NCI-H1694 treated with DMSO at 0.1 percent for 48 hours (cell line): ENCODE data around the gene LGI2.
"Not testable (repeated sequence)": the region's sequence is repeated elsewhere in the genome, so short reads cannot be mapped to it uniquely, and the experiment has no call there.

Source experiments
- DNase-seq: peaks from one replicate; lab custom pipeline; 2025; lab: John Stamatoyannopoulos, UW

LGI2 gene, protein sequence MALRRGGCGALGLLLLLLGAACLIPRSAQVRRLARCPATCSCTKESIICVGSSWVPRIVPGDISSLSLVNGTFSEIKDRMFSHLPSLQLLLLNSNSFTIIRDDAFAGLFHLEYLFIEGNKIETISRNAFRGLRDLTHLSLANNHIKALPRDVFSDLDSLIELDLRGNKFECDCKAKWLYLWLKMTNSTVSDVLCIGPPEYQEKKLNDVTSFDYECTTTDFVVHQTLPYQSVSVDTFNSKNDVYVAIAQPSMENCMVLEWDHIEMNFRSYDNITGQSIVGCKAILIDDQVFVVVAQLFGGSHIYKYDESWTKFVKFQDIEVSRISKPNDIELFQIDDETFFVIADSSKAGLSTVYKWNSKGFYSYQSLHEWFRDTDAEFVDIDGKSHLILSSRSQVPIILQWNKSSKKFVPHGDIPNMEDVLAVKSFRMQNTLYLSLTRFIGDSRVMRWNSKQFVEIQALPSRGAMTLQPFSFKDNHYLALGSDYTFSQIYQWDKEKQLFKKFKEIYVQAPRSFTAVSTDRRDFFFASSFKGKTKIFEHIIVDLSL

DNA sequence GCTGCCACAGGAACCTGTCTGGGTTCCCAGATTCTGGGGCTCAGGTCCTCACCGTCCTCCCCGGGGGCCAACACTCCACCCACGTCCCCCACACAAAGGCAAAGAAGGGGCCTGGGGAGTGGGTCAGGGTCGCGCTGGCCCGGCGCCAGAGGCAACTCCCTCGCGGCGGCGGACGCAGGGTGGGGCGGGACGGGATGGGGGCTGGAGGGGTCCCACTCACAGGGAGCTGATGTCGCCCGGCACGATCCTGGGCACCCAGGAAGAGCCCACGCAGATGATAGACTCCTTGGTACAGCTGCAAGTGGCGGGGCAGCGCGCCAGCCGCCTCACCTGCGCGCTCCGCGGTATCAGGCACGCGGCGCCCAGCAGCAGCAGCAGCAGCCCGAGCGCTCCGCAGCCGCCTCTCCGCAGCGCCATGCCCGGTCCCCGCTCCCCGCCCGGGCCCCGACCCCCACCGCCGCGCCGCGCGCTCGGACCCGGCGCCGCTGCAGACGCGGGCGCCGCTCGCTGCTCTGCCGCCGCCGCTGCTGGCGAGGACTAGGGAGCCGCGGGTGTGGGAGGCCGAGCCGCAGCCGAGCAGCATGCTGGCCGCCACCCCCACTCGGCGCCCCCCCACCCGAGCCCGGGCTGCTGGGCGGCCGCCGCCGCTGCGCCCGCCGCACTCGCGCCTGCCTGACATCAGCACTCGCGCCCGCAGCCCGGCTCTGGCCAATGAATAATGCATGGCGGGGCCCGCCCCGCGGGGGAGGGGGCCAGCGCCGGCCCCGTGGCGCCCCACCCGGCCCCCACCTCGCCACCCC lies at the start of gene LGI2:
TSS of gene LGI2 (minus strand) at position 670 of the 800 bp plus-strand sequence. CDS start at position 417, 253 bp downstream.
- DNase-seq: no peak

DNA sequence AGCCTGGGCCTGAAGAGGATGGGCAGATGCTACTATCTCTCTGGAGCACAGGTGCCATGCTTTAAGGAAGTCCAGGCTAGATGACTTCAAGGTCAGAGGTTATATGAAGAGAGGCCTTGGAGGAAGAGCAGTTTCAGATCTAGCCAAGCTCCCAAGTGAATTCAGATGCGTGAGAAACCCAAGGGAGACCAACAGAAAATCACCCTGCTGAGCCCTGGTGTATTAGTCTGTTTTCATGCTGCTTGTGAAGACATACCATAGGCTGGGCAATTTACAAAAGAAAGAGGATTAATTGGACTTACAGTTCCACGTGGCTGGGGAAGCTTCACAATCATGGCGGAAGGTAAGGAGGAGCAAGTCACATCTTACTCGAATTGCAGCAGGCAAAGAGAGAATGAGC lies 47.8 kb upstream of the LGI2 start:
- DNase-seq: no peak

DNA sequence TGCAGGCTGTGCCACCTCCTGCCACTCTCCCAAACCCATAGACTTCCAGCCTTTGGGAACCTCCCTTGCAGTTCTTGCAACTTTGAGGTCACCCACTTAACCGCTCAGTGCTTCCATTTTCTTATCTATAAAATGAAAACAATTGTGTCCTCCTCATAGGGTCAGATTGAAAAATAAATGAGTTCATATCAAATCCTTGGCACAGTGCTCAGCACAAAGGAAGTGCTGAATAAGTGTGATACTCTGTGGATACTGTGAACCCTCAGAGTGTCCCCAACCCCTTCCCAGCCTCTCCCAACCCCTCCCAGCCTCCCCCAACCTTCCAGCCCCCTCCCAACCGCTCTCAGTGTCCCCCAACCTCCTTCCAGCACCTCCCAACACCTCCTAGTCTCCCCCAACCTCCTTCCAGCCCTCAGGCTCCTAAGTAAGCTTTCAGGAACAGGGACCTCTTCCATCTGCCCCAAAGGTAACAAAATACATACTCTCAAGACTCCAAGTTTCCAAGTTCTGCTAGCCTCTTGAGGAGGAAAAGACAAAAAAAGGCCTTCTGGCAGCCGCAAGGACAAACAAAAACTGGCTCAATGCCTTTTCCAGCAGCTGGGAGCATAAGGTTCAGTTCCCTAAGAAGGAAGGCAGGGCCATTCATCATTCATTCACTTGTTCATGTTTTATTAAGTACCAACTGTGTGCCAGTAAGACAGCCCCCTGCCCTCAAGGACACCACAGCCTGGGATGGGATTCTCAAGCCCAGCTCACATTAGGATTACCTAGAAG lies 46.1 kb upstream of the LGI2 start:
- DNase-seq: no peak

DNA sequence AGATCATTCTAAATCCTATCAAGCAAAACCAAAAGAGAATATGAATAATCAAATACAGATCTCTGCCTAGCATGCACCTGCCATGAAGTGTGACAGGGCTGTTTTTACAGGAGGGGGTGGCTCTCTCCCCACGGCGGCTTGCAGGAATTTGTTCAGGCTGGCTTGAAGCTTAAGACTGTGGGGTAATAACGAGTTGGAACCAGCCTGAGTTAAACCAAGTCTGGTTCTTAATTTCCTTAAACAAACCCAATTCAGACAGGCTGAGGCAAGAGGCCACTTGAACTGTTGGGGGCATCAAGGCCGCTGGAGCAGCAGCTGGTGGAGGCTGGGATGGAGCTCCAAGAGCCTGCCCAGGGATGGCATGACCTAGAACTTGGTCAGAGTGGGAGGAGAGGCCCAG lies 45.1 kb upstream of the LGI2 start:
- no peak for DNase-seq

DNA sequence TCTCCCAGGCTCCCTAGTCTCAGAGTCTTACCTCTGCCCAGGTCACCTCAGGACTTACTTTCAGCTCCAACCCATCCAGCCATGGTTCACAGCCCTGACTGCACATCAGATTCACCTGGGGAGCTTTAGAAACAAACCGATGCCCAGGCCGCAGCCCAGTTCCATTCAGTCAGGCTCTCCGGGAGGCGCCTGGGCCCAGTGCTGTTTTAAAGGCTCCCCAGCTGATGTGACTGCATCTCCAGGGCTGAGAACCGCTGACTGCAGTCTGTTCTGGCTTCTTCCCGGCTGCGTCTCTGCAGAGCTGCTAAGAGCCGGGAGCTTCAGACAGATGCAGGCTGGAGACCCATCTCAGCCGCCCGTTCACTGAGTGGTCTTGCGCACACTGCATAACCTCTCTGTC lies 44.4 kb upstream of the LGI2 start:
- DNase-seq: no peak

DNA sequence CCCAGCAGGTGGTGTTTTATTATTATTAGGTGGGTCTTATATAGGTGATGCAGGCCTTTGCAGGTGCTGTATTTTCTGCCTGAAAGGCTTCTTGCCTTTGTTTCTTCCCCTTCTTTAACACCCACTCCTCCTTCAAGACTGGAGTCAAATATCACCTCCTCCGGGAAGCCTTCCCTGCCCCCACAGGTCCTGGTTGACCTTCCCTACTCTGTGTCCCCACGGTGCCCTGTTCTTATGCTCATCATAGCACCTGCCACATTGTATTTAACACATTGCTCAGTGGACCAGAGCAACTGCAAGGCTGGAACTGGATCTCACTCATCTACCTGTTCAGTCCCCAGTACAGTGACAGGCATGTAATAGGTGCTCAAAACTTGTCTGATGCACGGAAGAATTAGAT lies 39.8 kb upstream of the LGI2 start:
- DNase-seq: no peak

DNA sequence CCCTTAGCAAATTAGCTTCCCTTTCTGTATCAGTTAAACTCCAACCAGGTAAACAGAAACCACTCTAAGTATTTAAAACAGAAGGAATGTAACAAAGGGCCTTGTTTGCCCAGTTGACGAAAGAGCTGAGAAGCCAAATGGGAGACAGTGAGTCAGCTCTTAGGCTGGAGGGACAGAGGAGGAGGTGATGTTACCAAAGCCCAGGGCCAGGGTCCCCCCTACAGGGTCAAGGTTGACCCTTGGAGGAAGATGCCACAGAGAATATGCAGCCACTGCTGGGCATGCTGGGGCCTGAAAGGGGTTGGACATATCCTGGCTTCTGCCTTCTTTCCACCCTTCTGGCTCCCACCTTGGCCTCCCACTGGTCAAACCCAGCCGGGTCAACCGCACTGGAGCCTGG lies 38.3 kb upstream of the LGI2 start:
- DNase-seq: no peak

DNA sequence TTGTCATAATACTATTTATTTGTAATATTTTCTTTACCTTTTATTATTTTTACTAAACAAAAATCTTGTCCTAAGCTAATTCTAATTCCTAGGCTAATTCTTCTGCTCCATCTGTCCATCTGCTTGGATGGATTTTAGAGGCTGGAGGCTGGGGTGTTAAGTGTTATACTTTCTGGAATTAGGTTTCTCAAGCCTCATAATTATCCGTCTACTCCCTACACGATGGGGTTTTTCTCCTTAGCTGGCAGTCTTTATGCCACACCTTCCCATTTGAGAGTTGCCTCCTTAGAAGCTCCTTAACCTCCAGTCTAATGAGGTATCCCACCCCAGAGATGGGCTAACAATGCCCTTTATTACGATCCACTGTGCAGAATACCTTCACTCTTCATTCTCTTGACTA lies 37.6 kb upstream of the LGI2 start:
- no peak for DNase-seq

DNA sequence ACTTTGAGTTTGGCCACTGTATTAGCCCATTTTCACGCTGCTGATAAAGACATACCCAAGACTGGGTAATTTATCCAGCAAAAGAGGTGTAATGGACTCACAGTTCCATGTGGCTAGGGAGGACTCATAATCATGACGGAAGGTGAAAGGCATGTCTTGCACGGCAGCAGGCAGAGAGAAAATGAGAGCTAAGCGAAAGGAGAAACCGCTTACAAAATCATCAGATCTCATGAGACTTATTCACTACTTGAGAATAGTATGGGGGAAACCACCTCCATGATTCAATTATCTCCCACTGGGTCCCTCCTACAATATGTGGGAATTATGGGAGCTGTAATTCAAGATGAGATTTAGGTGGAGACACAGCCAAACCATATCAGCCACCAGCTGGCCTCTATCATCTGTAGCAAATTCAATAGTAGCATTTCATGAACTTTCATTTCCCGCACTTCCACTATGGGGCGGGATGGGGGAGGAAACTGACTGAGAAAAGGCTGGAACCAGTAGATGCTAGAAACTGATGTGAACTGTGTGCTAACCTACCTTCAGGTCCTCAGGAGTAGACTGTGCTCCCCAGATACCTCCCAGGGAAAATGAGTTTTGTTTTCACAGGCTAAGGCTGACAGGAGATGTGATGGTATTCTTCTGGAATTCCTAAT lies 35.3 kb upstream of the LGI2 start:
- DNase-seq: no peak

DNA sequence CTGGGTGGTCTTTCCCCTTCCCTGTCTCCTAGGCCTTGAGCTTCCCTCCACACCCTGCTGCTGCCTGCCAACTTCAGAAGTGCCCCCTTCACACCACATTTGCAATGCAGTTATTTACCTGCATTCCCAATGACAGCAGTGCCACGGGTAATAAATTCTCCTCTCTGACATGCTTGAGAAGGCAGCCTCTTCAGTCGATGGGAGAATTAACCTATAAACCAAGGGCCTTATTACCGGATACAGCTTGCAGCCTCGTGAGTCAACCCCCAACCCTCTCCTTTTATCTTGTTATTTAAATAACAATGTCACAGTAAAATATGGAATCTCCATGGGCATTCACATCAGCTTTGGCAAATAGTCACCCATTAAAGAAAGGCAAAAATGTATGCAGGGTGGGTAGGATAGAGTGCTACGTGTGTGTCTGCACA lies 34.7 kb upstream of the LGI2 start:
- DNase-seq: no peak

DNA sequence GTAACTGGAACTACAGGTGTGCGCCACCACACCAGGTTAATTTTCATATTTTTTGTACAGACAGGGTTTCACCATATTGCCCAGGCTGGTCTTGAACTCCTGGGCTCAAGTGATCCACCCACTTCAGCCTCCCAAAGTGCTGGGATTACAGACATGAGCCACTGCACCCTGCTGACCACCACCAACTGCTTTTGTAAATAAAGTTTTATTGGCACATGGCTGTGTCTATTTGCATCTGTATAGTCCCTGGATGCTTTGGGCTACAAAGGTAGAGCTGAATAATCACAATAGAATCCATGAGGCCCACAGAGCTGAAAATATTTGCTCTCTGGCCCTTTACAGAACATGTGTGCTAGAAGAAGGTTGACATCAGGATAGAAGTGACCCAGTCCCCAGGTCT lies 33.7 kb upstream of the LGI2 start:
- DNase-seq: not testable (repeated sequence)

- no peak for DNase-seq
Measured at GRCh38 chr4:25063116-25063515, 32.4 kb upstream of the LGI2 start.

DNA sequence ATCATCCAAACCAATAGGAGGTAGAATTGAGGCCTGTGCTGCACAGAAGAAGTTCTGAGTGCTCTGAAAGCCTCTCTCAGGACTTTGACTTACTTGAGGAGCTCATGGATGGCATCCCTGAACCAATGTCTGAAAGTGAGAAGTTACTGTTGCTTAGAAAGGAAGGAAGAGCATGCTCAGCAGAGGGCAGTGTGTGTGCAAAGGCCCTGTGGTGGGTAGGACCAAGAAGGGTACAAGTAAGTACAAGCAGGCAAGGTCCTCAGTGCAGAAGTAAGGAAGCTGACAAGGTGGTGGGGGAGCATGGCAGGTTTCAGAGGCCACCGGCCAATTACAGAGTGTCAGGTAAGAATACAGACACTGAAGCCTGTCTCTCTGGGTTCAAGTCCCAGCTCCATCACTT lies 31.4 kb upstream of the LGI2 start:
- no peak for DNase-seq

GRCh38 chr4:25061602-25062001 lies 30.9 kb upstream of the LGI2 start:
- no peak for DNase-seq

DNA sequence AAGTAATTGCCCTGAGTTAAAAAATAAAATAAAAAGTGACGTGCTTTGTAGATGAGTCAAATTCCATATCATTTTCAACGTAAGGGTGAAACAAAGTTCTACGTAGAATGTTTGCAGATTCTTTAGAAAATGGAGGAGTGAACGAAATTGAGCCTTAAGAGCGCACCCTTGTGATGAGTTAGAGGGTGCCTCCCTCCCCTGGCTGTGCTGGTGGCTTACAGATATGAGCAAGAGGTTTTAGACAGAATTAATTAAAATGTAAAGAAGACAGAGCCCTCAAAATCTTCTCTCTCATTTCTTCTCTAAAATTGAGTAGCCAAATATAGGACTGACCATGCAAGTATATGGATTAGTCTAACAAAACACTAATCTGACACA lies 30.2 kb upstream of the LGI2 start:
- DNase-seq: no peak

- no peak for DNase-seq
Measured at GRCh38 chr4:25060241-25060962, 29.7 kb upstream of the LGI2 start.

GRCh38 chr4:25059791-25060190 lies 29.0 kb upstream of the LGI2 start:
- no peak for DNase-seq

DNA sequence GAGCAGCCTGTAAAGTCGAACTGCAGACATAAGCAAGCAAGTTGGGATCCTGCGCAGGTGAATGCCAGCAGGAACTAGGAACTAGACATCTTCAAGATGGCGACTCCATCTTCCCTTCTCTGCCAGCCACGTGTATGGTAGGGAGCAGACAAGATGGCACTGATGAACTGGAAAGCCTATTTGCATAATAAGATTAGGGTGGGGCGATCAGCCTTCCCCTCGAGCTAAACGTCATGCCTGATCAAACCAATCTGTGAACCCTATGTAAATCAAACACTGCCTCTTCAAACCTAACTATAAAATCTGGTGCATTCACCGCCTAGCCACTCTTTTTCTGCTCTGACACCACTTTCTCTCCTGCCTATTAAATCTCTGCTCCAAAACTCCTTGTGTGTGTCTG lies 28.1 kb upstream of the LGI2 start:
- no peak for DNase-seq

- DNase-seq: no peak
Measured at GRCh38 chr4:25057299-25057698, 26.6 kb upstream of the LGI2 start.

DNA sequence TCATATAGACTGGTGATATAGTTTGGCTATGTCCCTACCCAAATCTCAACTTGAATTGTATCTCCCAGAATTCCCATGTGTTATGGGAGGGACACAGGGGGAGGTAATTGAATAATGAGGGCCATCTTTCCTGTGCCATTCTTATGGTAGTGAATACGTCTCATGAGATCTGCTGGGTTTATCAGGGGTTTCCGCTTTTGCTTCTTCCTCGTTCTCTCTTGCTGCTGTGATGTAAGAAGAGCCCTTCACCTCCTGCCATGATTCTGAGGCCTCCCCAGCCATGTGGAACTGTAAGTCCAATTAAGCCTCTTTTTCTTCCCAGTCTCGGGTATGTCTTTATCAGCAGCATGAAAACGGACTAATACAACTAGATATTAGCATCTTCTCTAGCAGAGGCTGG lies 21.3 kb upstream of the LGI2 start:
- DNase-seq: not testable (repeated sequence)

DNA sequence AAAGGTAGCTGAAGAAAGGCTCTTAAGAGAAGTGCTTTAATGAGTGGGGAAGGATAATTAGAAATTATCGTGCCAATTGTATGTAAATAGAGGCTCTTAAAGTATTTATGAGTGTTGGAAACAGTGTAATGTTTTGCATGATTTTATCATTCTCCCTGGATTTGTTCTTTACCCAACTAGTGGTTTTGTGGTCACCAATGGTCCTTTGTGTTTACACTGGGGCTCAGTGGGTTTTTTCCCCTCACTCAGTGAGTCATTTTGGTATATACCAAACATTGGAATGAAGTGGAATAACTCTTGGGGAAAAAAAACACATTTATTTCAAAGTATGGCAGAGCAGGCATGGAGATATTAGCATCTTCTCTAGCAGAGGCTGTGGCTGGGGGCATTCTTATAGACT lies 20.8 kb upstream of the LGI2 start:
- no peak for DNase-seq
